IMR-90 (cell line): ENCODE results near the gene DUSP28.

ENCODE experiments used
- BHLHE40 ChIP-seq: fragments of 150-350 bp; IDR thresholded peaks from 2 replicates; pipeline ENCODE4 v1.6.1; 2016; ENCODE audit warnings: mild to moderate bottlenecking, low read depth, low read length
- CEBPB ChIP-seq: IDR thresholded peaks from 2 replicates; pipeline ENCODE4 v1.6.1; 2012; ENCODE audit warnings: low read depth, low read length, improper control_type of control experiment
- FOS ChIP-seq: fragments of 150-350 bp; IDR thresholded peaks from 2 replicates; pipeline ENCODE4 v1.6.1; 2016; ENCODE audit warnings: low read depth, low read length
- MAZ ChIP-seq: IDR thresholded peaks from 2 replicates; pipeline ENCODE4 v1.6.1; 2012; ENCODE audit warnings: low read depth, mild to moderate bottlenecking, low read length, improper control_type of control experiment, moderate library complexity, borderline replicate concordance
- MXI1 ChIP-seq: IDR thresholded peaks from 2 replicates; pipeline ENCODE4 v1.6.1; 2012; ENCODE audit warnings: low read depth, mild to moderate bottlenecking, low read length, moderate library complexity, borderline replicate concordance
- POLR2A ChIP-seq: IDR thresholded peaks from 2 replicates; pipeline ENCODE4 v1.6.1; 2012; ENCODE audit warnings: mild to moderate bottlenecking, low read depth, low read length
- RAD21 ChIP-seq: IDR thresholded peaks from 2 replicates; pipeline ENCODE4 v1.6.1; 2012; ENCODE audit warnings: low read length, improper control_type of control experiment
- RFX5 ChIP-seq: IDR thresholded peaks from 2 replicates; pipeline ENCODE4 v1.8.0; 2012; ENCODE audit warnings: low read depth, mild to moderate bottlenecking, low read length, moderate library complexity
- SMC3 ChIP-seq: fragments of 150-350 bp; IDR thresholded peaks from 2 replicates; pipeline ENCODE4 v1.6.1; 2016; ENCODE audit warnings: low read depth, mild to moderate bottlenecking, antibody characterized with exemption, low read length, moderate library complexity
- USF2 ChIP-seq: fragments of 150-350 bp; IDR thresholded peaks from 2 replicates; pipeline ENCODE4 v1.6.1; 2017; ENCODE audit warnings: mild to moderate bottlenecking, antibody characterized with exemption, low read length, low read depth
- TF ChIP-seq, protein P1 (sequence below): conservative IDR thresholded peaks from 2 replicates; pipeline ENCODE4 v1.5.1; 2012; ENCODE audit warnings: mild to moderate bottlenecking, low read depth, low read length, improper control_type of control experiment
- TF ChIP-seq, protein P2 (sequence below): fragments of 150-350 bp; IDR thresholded peaks from 2 replicates; pipeline ENCODE4 v1.6.1; 2016; ENCODE audit warnings: low read depth, mild to moderate bottlenecking, low read length, moderate library complexity, borderline replicate concordance

DNA sequence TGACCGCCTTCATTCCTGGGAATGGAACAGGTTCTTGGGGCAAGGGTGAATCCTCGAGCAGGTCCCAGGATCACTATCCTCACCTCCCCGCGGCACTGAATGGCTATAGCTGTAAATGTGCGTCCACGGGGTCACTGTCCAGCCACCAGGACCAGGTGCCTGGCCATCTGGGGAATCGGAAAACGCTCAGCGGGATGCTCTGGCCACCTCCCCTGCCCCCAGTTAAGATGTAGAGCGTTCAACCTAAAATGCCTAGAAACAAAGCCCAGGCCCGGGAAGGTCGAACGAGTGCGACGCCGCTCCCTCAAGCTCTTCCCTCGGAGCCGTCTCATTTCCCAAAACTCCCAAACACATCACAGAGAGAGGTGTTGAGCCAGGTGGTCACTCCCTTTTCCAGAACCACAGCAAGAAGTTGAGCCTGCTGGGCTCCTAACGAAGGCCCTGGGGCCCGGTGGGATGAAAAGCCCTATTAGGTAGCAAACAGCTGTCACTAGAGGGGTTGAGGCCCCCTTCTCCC, 25.6 kb downstream of the DUSP28 start:
- TF ChIP-seq POLR2A, result no peak
- TF ChIP-seq RAD21, result no peak
- TF ChIP-seq USF2, result no peak
- TF ChIP-seq, protein P1, sequence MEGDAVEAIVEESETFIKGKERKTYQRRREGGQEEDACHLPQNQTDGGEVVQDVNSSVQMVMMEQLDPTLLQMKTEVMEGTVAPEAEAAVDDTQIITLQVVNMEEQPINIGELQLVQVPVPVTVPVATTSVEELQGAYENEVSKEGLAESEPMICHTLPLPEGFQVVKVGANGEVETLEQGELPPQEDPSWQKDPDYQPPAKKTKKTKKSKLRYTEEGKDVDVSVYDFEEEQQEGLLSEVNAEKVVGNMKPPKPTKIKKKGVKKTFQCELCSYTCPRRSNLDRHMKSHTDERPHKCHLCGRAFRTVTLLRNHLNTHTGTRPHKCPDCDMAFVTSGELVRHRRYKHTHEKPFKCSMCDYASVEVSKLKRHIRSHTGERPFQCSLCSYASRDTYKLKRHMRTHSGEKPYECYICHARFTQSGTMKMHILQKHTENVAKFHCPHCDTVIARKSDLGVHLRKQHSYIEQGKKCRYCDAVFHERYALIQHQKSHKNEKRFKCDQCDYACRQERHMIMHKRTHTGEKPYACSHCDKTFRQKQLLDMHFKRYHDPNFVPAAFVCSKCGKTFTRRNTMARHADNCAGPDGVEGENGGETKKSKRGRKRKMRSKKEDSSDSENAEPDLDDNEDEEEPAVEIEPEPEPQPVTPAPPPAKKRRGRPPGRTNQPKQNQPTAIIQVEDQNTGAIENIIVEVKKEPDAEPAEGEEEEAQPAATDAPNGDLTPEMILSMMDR, result no peak
- TF ChIP-seq MXI1, result no peak
- TF ChIP-seq SMC3, result no peak
- no peak for TF ChIP-seq CEBPB
- TF ChIP-seq, protein P2, sequence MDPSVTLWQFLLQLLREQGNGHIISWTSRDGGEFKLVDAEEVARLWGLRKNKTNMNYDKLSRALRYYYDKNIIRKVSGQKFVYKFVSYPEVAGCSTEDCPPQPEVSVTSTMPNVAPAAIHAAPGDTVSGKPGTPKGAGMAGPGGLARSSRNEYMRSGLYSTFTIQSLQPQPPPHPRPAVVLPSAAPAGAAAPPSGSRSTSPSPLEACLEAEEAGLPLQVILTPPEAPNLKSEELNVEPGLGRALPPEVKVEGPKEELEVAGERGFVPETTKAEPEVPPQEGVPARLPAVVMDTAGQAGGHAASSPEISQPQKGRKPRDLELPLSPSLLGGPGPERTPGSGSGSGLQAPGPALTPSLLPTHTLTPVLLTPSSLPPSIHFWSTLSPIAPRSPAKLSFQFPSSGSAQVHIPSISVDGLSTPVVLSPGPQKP, result no peak
- TF ChIP-seq BHLHE40, result no peak
- no peak for TF ChIP-seq RFX5
- TF ChIP-seq MAZ, result no peak
- no peak for TF ChIP-seq FOS
